A549 (cell line): ENCODE results near the gene TLR9. TPM values are rescaled to one million over a fixed set of nuclear protein-coding genes. Genes with fewer than 3 reads are reported as not detected.

Source experiments
- ATAC-seq, 2 experiments: fragments of 200-7000 bp in 1 of 2; fragments of >200 bp in 1 of 2; cut with Nextera tagmentation in 1 of 2; cut with Tn5 transposase in 1 of 2; 3 replicates each; pipeline versions ENCODE4 v1.8.0 to v1.9.1; 2018 to 2020; ENCODE audit warnings: mild to moderate bottlenecking in 1 of 2, moderate library complexity in 1 of 2
- CTCF ChIA-PET: fragments of 300-600 bp; sonication (Branson Sonifier 250); formaldehyde crosslinking; extraction: SDS; loops from one replicate; lab custom pipeline; 2021; ENCODE audit warnings: antibody characterized with exemption, inconsistent platforms; lab: Yijun Ruan, JAX
- POLR2A ChIA-PET: fragments of 350-600 bp; formaldehyde crosslinking; extraction: SDS; loops from one replicate; lab custom pipeline; 2021; ENCODE audit warnings: antibody characterized with exemption, inconsistent platforms; lab: Yijun Ruan, JAX
- DNase-seq, 2 experiments: peaks; one replicate each; pipeline versions ENCODE4 v3.0.0 to v3.0.0-alpha.2; 2011 to 2016; ENCODE audit warnings: low read depth in 1 of 2, low spot score in 1 of 2
- FAIRE-seq: peaks from 2 replicates; lab custom pipeline; 2011; peaks lifted over from hg19 to GRCh38; lab: Jason Lieb, UNC
- H3K27ac ChIP-seq, 2 experiments: fragments of >200 bp; sonication (Bioruptor Twin); formaldehyde crosslinking; 3 replicates each; pipeline ENCODE4 v1.5.1; 2016 to 2017
- H3K4me1 ChIP-seq: fragments of >200 bp; sonication (Bioruptor Twin); formaldehyde crosslinking; 3 replicates; pipeline ENCODE4 v1.6.1; 2016
- H3K4me2 ChIP-seq: fragments of >200 bp; sonication (Bioruptor Twin); formaldehyde crosslinking; 3 replicates; pipeline ENCODE4 v1.6.1; 2016
- H3K4me3 ChIP-seq: fragments of >200 bp; sonication (Bioruptor Twin); formaldehyde crosslinking; 3 replicates; pipeline ENCODE4 v1.5.1; 2016
- H3K9me3 ChIP-seq: fragments of >200 bp; sonication (Bioruptor Twin); formaldehyde crosslinking; 3 replicates; pipeline ENCODE4 v1.6.1; 2016
- CBX2 ChIP-seq: fragments of 200-600 bp; sonication (generic); IDR thresholded peaks from 2 replicates; pipeline ENCODE4 v1.6.1; 2016; ENCODE audit warnings: low read depth, mild to moderate bottlenecking, borderline replicate concordance
- CHD2 ChIP-seq: fragments of 150-350 bp; IDR thresholded peaks from 2 replicates; pipeline ENCODE4 v1.6.1; 2014; ENCODE audit warnings: low read length; ENCODE audit not compliant: partially characterized antibody
- CHD4 ChIP-seq: fragments of 200-600 bp; sonication (generic); IDR thresholded peaks from 2 replicates; pipeline ENCODE4 v1.6.1; 2016; ENCODE audit warnings: antibody characterized with exemption, mild to moderate bottlenecking, borderline replicate concordance
- EHF ChIP-seq: fragments of 250-450 bp; sonication (Bioruptor Pico); IDR thresholded peaks from 2 replicates; pipeline ENCODE4 v1.5.0; 2020; ENCODE audit warnings: mild to moderate bottlenecking
- EP300 ChIP-seq, 2 experiments: fragments of >200 bp; sonication (Bioruptor Twin); formaldehyde crosslinking; IDR thresholded peaks; 2 replicates in 1 of 2; 3 replicates in 1 of 2; pipeline ENCODE4 v1.6.1; 2016 to 2017
- ESRRA ChIP-seq: fragments of 150-350 bp; IDR thresholded peaks from 2 replicates; pipeline ENCODE4 v1.6.1; 2014; ENCODE audit warnings: mild to moderate bottlenecking, low read length, borderline replicate concordance
- FOSB ChIP-seq: fragments of 250-450 bp; sonication (Bioruptor Pico); IDR thresholded peaks from 2 replicates; pipeline ENCODE4 v1.5.0; 2020; ENCODE audit warnings: mild to moderate bottlenecking, moderate library complexity
- HDAC2 ChIP-seq: fragments of 200-600 bp; sonication (generic); IDR thresholded peaks from 2 replicates; pipeline ENCODE4 v1.6.1; 2016
- HEYL ChIP-seq: fragments of 250-450 bp; sonication (Bioruptor Pico); IDR thresholded peaks from 2 replicates; pipeline ENCODE4 v1.8.0; 2021; ENCODE audit warnings: mild to moderate bottlenecking, moderate library complexity
- HOXA7 ChIP-seq: fragments of 250-450 bp; sonication (Bioruptor Pico); IDR thresholded peaks from 2 replicates; pipeline ENCODE4 v1.5.0; 2020; ENCODE audit warnings: mild to moderate bottlenecking, moderate library complexity
- JUN ChIP-seq, 2 experiments: fragments of >200 bp; sonication (Bioruptor Twin); formaldehyde crosslinking; IDR thresholded peaks; 2 replicates in 1 of 2; 3 replicates in 1 of 2; pipeline ENCODE4 v1.6.1; 2016 to 2017
- KDM1A ChIP-seq: fragments of 200-600 bp; sonication (generic); IDR thresholded peaks from 2 replicates; pipeline ENCODE4 v1.6.1; 2016; ENCODE audit warnings: low read depth, mild to moderate bottlenecking
- MAFK ChIP-seq: fragments of 450-650 bp; IDR thresholded peaks from 2 replicates; pipeline ENCODE4 v1.6.1; 2014; ENCODE audit not compliant: partially characterized antibody
- NFE2L2 ChIP-seq: fragments of 150-350 bp; conservative IDR thresholded peaks from 2 replicates; pipeline ENCODE4 v1.6.1; 2014; ENCODE audit warnings: low read length
- NPAS2 ChIP-seq: fragments of 250-450 bp; sonication (Bioruptor Pico); IDR thresholded peaks from 2 replicates; pipeline ENCODE4 v1.8.0; 2022; ENCODE audit warnings: mild to moderate bottlenecking, moderate library complexity, borderline replicate concordance
- RARB ChIP-seq: fragments of 250-450 bp; sonication (Bioruptor Pico); IDR thresholded peaks from 2 replicates; pipeline ENCODE4 v1.8.0; 2021; ENCODE audit warnings: mild to moderate bottlenecking, moderate library complexity
- RNF2 ChIP-seq: fragments of 200-600 bp; sonication (generic); IDR thresholded peaks from 2 replicates; pipeline ENCODE4 v1.6.1; 2016; ENCODE audit warnings: low read depth, mild to moderate bottlenecking, antibody characterized with exemption, moderate library complexity, borderline replicate concordance
- SREBF2 ChIP-seq: fragments of 450-650 bp; IDR thresholded peaks from 2 replicates; pipeline ENCODE4 v1.6.1; 2014; ENCODE audit warnings: mild to moderate bottlenecking, moderate library complexity
- TP53 ChIP-seq: fragments of 250-450 bp; sonication (Bioruptor Pico); IDR thresholded peaks from 2 replicates; pipeline ENCODE4 v1.5.0; 2021; ENCODE audit warnings: mild to moderate bottlenecking, moderate library complexity
- ZNF302 ChIP-seq: fragments of 250-450 bp; sonication (Bioruptor Pico); IDR thresholded peaks from 2 replicates; pipeline ENCODE4 v1.9.0; 2021; ENCODE audit warnings: inconsistent platforms, mild to moderate bottlenecking, moderate library complexity
- ZSCAN20 ChIP-seq: fragments of 250-450 bp; sonication (Bioruptor Pico); IDR thresholded peaks from 2 replicates; pipeline ENCODE4 v1.8.0; 2022; ENCODE audit warnings: mild to moderate bottlenecking, moderate library complexity
- WGBS: methylation state at CpG from one replicate; pipeline ENCODE4 v1.1.6; 2017; ENCODE audit errors: missing lambda C conversion rate; 5-methylcytosine and 5-hydroxymethylcytosine counted together
- polyA plus RNA-seq, 4 experiments: library from polyadenylated mRNA; depleted of rRNA in 3 of 4; stranded (reverse); fragments of >200 nt; fragmentation: RNase III in 1 of 4; extraction: RNeasy Plus Mini Kit Qiagen cat#74134 plus additional on column Dnase treatment in 1 of 4; gene quantifications; 2 replicates in 3 of 4; 3 replicates in 1 of 4; pipeline ENCODE4 v1.2.3, GENCODE V29; 2011 to 2017
- TF ChIP-seq, protein P1 (sequence below): fragments of >200 bp; sonication (Bioruptor Twin); formaldehyde crosslinking; IDR thresholded peaks from 3 replicates; pipeline ENCODE4 v1.5.1; 2016
- TF ChIP-seq, protein P2 (sequence below): IDR thresholded peaks from 2 replicates; pipeline ENCODE4 v1.6.1; 2012
- TF ChIP-seq, protein P3 (sequence below): fragments of >200 bp; sonication (Bioruptor Twin); formaldehyde crosslinking; IDR thresholded peaks from 3 replicates; pipeline ENCODE4 v1.6.1; 2016
- TF ChIP-seq, protein P4 (sequence below): IDR thresholded peaks from 2 replicates; pipeline ENCODE4 v1.6.1; 2012; ENCODE audit warnings: low read depth, borderline replicate concordance
- TF ChIP-seq, protein P5 (sequence below): fragments of 250-450 bp; sonication (Bioruptor Pico); IDR thresholded peaks from 2 replicates; pipeline ENCODE4 v1.5.0; 2020; ENCODE audit warnings: low read depth, mild to moderate bottlenecking, moderate library complexity

The TLR9 gene
- polyA plus RNA-seq, 2 of the 4 experiments (the other 2 are of a cell fraction), result 0.04 TPM; not detected in 1

DNA sequence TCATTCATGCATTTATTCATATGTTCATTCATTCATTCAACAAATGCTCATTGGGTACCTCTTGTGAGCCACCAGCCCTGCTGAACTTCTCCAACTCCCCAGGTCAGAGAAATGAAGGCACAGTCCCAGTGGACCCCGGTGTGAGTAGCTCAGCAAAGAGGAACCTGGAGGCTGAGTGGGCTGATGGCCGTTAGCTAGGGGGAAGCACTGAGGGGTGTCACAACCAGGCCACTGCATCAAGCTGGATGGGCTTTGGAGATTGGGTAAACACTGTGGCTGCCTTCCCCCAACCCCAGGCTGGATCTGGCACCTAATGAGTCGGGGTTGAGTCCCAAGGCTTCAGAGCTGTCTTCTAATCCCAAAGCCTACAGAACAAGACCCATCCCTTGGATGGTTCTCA, 39.6 kb downstream of the TLR9 start:
- ChIA-PET POLR2A (no interaction called here), CTCF (interaction anchor here (0.6 to 1.3 kb wide), 3 partner anchors 14 to 36 kb away, joined by 3 to 5 read pairs (median 4); no protein-coding TSS in a partner anchor)
- no peak for ATAC-seq
- H3K4me3 ChIP-seq, result no peak overlapping the region
- H3K4me2 ChIP-seq, result no peak overlapping the region
- no peaks in the 10 kb centered on the region for H3K4me1 ChIP-seq
- TF ChIP-seq EHF (CRISPR knock-in tag) (no peak), FOSB (CRISPR knock-in tag) (no peak), KDM1A (no peak), ZSCAN20 (no peak), RARB (CRISPR knock-in tag) (no peak), JUN (IDR thresholded peaks at IDR 0.05) (no peak), SREBF2 (no peak), HEYL (CRISPR knock-in tag) (no peak), CHD2 (no peak), MAFK (no peak), HDAC2 (no peak), CBX2 (no peak)
- TF ChIP-seq, protein P1, sequence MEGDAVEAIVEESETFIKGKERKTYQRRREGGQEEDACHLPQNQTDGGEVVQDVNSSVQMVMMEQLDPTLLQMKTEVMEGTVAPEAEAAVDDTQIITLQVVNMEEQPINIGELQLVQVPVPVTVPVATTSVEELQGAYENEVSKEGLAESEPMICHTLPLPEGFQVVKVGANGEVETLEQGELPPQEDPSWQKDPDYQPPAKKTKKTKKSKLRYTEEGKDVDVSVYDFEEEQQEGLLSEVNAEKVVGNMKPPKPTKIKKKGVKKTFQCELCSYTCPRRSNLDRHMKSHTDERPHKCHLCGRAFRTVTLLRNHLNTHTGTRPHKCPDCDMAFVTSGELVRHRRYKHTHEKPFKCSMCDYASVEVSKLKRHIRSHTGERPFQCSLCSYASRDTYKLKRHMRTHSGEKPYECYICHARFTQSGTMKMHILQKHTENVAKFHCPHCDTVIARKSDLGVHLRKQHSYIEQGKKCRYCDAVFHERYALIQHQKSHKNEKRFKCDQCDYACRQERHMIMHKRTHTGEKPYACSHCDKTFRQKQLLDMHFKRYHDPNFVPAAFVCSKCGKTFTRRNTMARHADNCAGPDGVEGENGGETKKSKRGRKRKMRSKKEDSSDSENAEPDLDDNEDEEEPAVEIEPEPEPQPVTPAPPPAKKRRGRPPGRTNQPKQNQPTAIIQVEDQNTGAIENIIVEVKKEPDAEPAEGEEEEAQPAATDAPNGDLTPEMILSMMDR, result no peak
- TF ChIP-seq, protein P2, sequence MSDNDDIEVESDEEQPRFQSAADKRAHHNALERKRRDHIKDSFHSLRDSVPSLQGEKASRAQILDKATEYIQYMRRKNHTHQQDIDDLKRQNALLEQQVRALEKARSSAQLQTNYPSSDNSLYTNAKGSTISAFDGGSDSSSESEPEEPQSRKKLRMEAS, result no peak
- TF ChIP-seq, protein P3, sequence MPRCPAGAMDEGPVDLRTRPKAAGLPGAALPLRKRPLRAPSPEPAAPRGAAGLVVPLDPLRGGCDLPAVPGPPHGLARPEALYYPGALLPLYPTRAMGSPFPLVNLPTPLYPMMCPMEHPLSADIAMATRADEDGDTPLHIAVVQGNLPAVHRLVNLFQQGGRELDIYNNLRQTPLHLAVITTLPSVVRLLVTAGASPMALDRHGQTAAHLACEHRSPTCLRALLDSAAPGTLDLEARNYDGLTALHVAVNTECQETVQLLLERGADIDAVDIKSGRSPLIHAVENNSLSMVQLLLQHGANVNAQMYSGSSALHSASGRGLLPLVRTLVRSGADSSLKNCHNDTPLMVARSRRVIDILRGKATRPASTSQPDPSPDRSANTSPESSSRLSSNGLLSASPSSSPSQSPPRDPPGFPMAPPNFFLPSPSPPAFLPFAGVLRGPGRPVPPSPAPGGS, result no peak
- TF ChIP-seq, all 56 proteins: peak for 0
- DNase-seq (no peak), FAIRE-seq (no peak)
- WGBS, result 60% methylated on average over 1 of the region's 3 CpGs
- Histone ChIP-seq H3K9me3 (no peaks in the 10 kb centered on the region), H3K27ac (no peak overlapping the region)

DNA sequence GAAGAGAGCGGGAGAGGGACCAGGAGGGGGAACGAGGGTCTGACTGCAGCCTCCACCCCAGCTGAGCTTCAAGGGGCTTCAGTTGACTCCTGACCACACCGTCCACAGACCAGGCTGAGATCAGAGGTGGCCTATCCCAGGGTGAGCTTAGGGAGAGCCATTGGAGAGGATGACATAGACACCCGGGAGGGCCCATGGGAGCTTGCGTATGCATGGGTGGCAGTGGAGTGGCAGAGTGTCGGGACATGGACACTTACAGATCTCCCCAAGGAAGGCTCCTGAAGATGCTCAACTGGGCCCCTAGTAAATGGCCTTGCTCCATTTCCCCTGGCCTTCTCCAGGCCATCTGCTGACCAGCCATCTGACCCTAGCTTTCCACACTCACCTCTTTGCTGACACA, 40.1 kb downstream of the TLR9 start:
- no peak for ATAC-seq
- no peak overlapping the region for H3K4me3 ChIP-seq
- ChIA-PET CTCF (interaction anchor here (1.0 to 1.3 kb wide), 2 partner anchors 14 to 18 kb away, joined by 4 to 5 read pairs; no protein-coding TSS in a partner anchor), POLR2A (no interaction called here)
- no peaks in the 10 kb centered on the region for H3K4me1 ChIP-seq
- TF ChIP-seq EP300 (IDR thresholded peaks at IDR 0.05), result no peak
- no peak for TF ChIP-seq HEYL (CRISPR knock-in tag)
- TF ChIP-seq, protein P4, sequence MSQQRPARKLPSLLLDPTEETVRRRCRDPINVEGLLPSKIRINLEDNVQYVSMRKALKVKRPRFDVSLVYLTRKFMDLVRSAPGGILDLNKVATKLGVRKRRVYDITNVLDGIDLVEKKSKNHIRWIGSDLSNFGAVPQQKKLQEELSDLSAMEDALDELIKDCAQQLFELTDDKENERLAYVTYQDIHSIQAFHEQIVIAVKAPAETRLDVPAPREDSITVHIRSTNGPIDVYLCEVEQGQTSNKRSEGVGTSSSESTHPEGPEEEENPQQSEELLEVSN, result no peak
- no peak for TF ChIP-seq ZNF302
- TF ChIP-seq, protein P2, result no peak
- TF ChIP-seq NFE2L2, result no peak
- TF ChIP-seq RNF2, result no peak
- TF ChIP-seq HOXA7 (CRISPR knock-in tag), result no peak
- TF ChIP-seq TP53 (CRISPR knock-in tag), result no peak
- TF ChIP-seq FOSB (CRISPR knock-in tag), result no peak
- TF ChIP-seq, protein P5, sequence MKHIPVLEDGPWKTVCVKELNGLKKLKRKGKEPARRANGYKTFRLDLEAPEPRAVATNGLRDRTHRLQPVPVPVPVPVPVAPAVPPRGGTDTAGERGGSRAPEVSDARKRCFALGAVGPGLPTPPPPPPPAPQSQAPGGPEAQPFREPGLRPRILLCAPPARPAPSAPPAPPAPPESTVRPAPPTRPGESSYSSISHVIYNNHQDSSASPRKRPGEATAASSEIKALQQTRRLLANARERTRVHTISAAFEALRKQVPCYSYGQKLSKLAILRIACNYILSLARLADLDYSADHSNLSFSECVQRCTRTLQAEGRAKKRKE (CRISPR knock-in tag), result no peak
- TF ChIP-seq CHD4, result no peak
- TF ChIP-seq JUN (IDR thresholded peaks at IDR 0.05), result no peak
- no peak for TF ChIP-seq CBX2
- no peak for TF ChIP-seq RARB (CRISPR knock-in tag)
- TF ChIP-seq NPAS2, result no peak
- TF ChIP-seq ESRRA, result no peak
- H3K4me2 ChIP-seq, result no peak overlapping the region
- H3K9me3 ChIP-seq, result no peaks in the 10 kb centered on the region
- H3K27ac ChIP-seq, result no peak overlapping the region
- no peak for DNase-seq
- FAIRE-seq, result no peak
- 85% methylated on average over 5 of the region's 6 CpGs for WGBS
